ENCODE data around the gene CD164L2.
"Not testable (repeated sequence)": the region's sequence is repeated elsewhere in the genome, so short reads cannot be mapped to it uniquely, and the experiment has no call there.

The CD164L2 gene

GRCh38 chr1:27383039-27383605 lies at the start of gene CD164L2:
Gene CD164L2 (minus strand): TSS chr1:27383333. CDS start chr1:27383239, 94 bp downstream.
- no peak for DNase-seq (ENCODE audit: low spot score)

DNA sequence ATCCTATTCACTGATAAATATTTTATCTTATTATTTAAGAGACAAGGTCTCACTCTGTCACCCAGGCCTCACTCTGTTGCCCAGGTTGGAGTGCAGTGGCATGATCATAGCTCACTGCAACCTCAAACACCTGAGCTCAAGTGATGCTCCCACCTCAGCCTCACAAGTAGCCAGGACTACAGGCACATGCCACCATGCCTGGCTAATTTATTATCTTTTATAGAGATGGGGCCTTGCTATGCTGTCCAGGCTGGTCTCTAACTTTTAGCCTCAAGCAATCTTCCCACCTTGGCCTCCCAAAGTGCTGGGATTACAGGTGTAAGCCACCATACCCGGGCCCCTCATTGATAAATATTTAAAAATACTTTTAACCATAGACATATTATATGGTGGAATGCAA lies 49.6 kb upstream of the CD164L2 start:
- DNase-seq (ENCODE audit: low spot score), result not testable (repeated sequence)

DNA sequence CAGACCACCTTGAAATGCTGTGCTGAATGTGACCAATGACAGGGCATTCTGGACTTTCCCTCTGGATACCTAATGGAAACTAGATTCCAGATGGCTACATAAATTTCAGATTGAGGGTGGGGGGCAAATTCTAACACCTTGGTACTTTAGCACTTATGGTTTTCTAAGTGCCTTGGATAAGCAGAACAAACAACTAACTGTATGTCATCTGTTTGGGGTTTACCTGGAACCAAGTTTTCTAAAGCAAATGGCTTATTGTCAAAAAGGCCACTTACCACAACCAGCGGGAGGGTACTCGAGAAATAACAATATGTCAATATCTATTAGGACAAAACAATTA lies 48.4 kb upstream of the CD164L2 start:
- DNase-seq (ENCODE audit: low spot score), result no peak

DNA sequence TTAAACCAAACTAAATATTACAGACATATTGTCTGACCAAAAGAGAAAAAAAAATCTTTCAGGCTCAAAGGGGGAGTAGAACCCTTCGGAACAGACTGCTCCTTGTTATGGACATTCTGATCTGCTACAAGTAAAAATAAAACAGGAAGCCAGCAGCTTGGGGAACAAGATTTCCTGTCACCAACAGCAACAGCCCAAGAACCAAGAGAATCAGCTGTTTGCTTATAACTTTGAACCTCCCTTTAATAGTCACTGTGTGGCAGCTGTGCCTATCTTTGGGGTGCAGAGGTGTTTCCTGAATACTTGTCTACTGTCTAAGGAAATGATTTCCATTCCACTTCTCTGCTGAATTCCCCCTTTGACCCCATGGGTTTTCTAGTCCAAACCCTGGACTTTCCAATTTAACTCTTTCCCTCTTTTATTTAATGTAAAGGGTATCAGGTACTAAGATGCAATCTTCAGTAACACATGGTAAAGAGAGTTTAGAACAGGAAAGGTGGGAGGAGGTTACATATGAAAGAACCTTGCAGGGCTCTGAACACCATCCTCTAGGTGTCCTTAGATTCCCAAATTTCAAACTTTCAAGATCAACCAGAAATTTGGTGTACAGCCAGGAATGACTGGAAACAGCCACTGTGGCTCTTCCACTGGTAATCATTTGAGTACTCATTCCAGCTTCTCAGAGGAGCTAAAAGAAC lies 47.9 kb upstream of the CD164L2 start:
- DNase-seq (ENCODE audit: low spot score), result peak; percentile 69

DNA sequence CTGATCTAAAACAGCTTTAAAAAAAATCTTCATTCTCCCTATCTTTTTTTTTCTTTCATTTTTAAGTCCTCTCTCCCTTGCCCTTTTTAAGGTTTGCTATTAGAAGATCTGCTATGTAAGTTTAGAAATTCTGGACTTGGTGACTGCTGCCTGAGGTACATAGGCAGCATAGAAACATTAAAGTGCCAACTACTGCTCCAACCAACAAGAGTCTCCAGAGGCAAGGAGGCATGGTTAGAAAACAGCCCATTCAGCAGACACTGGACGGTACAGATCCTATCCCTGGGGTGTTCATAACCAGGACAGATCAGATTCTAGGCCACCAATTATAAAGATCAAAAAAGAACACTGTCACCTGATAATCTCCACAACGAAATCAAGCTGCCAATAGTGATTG lies 45.9 kb upstream of the CD164L2 start:
- peak; percentile 45 for DNase-seq (ENCODE audit: low spot score)

DNA sequence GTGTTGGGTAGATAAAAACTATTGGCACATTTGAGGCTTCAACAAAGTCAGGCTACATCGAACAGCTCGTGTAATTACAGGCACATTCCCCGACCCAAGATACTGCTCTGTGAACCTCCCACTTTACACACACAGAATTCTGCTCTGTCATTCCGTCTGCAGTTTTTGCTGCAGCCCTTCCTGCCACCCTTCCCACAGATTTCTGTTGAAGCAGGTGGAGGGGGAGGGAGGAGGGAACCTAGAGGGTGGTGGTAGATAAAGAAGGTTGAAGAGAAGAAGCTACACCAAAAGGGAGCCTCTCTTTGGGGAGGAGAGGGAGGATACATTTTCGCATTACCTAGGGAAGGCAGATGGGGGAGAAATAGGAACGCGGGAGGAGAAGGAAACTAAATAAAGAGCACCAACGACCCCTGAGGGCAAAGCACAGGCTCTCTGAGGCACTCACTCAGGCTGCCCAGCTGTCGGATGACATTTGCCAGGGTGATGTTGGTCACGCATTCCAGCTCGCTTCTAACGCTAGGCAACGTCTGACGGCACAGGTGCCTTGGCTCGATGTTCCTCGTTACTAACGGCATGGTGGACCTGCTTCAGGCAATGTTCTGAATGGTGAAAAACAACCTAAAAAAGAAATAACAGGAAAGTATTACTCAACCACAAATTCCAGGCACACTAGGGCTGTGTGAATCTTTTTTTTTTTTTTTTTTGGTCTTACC lies 45.3 kb upstream of the CD164L2 start:
- DNase-seq (ENCODE audit: low spot score), result peak; percentile 76

- no peak for DNase-seq (ENCODE audit: low spot score)
These were observed 44.7 kb upstream of the CD164L2 start for GRCh38 chr1:27427816-27428315.

DNA sequence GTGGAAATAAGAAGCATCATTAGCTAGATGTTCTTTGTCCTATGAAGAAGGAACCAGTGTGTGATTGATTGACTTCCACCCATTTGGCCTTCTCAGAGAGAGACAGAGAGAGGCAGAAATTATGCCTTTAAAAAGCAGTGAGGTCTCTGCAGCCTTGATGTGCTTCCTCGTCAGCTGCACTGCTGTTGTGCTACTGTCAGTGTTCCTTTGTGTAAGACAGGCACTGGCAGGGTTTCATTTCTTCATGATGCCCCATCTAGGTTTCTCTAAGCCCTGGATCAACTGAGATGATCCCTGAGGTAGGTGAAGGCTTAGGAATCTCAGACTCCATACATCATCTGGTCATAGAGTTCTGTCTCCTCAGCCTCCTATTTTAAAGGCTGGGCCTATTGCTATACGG lies 44.2 kb upstream of the CD164L2 start:
- DNase-seq (ENCODE audit: low spot score), result no peak

DNA sequence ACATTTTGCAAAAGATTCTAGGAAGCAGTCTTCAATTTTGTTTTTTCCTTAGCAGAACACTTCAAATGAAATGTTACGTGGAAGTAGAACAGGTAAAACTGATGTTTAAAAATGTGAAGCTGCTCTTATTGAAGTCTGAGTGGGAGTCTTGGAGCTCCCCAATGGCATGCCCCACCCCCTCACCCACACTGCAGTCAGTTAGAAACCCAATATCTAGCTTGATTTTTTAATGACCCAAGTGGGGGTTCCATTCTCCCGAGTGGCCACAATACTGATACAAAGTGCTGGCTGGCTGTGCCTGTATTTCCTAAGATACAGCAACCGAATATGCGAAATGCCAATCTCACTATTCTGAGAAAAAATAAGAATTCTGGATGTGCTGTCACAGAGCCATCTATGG lies 40.6 kb upstream of the CD164L2 start:
- no peak for DNase-seq (ENCODE audit: low spot score)

DNA sequence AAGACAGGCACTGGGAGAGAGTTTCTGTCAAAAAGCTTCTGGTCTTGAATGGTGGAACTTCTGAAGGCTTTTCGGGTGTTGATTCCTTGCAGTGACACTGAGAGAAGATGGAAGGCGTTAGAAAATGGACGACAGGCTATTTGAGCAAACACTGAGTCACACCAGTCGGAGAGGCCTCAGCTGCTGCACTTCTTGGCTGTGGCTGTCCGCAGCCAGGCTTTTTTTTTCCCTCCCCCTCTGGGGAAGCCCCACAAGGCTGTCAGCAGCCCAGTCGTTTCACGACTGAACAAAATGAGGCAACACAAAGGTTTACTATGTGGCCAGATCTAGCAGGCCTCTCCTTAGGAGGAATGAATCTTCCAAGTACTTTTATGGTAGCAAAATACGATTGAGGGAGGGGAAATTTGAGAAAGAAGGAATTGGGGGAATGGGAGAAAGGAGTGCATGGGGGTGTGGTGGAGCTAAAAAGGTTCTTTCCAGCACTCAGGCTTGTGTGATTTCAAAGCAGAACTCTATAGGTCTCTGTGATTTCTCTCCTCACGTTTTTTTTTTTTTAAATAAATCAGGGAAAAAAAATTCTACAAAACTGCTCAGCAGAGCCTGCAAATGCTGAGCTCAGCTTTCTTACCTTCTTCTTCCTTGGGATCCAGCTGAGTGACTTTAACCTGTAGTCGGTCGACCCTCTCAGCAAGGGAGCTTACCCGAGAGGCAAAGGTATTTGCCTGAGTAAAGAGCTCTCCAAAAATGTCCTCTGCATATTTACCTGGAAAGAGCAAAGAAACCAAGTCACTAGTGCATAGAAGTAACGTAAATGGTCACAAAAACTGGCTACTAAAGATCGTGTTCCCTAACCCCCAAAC lies 35.4 kb upstream of the CD164L2 start:
- no peak for DNase-seq (ENCODE audit: low spot score)

- DNase-seq (ENCODE audit: low spot score), result no peak
These were observed 34.6 kb upstream of the CD164L2 start for GRCh38 chr1:27417713-27418112.

GRCh38 chr1:27416387-27417111 lies 33.4 kb upstream of the CD164L2 start:
- peak; percentile 90 for DNase-seq (ENCODE audit: low spot score)

DNA sequence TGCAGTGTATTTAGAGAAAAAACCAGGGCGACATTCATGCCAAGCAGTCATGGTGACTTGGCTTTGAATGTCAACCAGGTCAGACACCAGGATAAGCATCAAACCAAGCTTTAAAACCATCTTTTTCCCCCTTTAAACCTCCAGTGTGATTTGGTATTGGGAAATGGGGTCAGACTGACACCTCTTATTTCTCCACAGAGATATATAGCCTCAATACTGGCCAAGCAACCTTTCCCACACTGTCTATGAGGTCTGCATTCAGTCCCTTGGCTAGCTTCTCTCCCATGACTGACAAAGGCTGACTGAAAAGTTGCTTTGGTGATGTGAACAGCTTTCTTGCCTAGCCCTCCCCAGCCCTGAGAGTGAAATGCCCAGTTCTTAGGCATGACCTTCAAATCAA lies 31.0 kb upstream of the CD164L2 start:
- DNase-seq (ENCODE audit: low spot score), result no peak

DNA sequence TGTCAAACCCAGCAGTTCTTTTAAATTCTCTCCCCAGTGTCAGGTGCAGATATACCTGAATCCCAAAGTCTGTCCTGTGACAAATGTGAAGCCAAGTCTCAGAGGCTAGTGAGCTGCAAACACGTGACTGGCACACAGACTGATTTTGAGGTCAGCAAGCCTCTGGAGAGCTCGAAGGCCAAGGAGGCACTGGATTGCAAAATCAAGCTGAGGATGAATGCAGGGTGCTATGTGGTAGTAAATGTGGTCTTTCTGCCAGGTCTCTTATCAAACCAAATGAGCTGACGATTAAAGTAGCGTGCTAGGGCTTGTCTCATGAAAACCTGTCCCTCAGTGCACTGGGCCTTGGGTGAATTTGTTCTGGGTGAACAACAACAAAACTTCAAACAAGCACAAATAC lies 29.9 kb upstream of the CD164L2 start:
- DNase-seq (ENCODE audit: low spot score), result no peak

DNA sequence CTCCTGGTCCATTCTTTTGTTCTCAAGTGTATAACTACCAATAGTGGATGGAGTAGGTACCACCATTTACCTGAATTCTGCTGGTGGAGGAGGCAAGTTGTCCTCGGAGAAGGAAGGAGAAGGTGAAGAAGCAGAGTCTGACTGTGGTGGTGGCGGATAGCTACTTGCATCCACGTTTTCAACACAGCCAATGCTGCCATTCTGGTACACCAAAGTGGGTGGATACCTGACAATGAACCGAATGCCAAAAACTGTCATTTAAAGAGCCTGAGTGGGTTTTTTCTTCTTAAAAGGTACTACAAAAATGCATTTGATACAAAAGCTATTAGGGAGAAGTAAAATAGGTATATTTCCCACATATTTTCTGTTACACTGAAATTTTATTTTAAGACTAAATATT lies 29.4 kb upstream of the CD164L2 start:
- DNase-seq (ENCODE audit: low spot score), result no peak

DNA sequence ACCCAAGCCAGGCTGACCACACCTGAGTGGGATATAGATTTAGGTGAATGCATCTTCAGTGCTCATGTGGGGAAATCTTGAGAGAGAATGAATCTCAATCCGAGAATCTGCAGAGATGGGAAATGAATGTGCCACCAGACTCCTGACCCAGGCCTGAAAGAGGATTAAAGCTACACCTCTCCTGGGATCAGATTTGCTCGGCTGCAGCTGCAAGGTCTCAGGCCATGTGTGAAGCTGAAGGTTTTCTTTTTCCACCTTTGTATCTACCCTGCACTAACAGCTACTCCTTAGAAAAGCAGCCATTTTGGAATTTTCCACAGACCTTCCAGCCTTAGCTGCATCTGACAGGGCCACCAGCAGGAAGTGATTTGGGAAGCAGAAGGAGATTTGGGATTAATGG lies 27.6 kb upstream of the CD164L2 start:
- no peak for DNase-seq (ENCODE audit: low spot score)

GRCh38 chr1:27409669-27410068 lies 26.5 kb upstream of the CD164L2 start:
- no peak for DNase-seq (ENCODE audit: low spot score)

DNA sequence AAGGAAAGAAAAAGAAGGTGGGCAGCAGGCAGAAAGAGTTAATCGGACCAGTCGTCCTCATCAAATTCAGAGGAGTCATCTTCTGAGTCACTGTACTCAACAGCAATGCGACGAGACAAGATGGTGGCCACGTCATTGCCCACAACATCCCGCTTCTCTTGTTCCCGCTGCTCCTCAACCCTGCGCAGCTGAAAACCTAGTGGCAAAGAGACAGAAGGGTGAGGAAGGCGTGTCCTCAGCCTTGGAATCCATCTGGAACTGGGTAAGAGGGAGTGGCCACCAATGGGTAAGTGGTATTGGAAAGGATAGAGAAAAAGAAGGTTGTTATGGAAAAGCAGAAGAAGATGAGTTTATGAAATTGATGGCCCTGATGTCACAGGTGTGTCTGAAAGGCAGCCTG lies 25.0 kb upstream of the CD164L2 start:
- no peak for DNase-seq (ENCODE audit: low spot score)

DNA sequence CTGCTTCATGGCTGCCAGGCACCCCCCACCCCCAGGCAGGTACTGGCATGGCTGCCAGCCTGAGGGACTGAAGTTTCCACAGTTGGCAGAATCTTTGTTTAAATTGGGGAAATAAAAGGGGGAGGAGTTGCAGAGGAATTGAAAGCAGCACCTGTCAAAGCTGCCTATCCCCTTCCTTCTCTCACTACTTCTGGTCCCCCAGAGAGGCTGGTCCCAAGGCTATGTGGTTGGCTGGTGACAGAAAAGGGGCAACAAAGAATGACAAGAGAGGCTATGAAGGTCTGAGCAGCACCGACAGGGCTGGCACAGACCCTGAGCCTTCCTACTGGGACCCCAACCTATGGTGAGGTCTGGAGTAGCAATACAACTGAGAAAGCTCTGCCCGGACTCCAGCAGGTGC lies 23.7 kb upstream of the CD164L2 start:
- DNase-seq (ENCODE audit: low spot score), result peak; percentile 54

GRCh38 chr1:27406362-27406680 lies 23.2 kb upstream of the CD164L2 start:
- no peak for DNase-seq (ENCODE audit: low spot score)

DNA sequence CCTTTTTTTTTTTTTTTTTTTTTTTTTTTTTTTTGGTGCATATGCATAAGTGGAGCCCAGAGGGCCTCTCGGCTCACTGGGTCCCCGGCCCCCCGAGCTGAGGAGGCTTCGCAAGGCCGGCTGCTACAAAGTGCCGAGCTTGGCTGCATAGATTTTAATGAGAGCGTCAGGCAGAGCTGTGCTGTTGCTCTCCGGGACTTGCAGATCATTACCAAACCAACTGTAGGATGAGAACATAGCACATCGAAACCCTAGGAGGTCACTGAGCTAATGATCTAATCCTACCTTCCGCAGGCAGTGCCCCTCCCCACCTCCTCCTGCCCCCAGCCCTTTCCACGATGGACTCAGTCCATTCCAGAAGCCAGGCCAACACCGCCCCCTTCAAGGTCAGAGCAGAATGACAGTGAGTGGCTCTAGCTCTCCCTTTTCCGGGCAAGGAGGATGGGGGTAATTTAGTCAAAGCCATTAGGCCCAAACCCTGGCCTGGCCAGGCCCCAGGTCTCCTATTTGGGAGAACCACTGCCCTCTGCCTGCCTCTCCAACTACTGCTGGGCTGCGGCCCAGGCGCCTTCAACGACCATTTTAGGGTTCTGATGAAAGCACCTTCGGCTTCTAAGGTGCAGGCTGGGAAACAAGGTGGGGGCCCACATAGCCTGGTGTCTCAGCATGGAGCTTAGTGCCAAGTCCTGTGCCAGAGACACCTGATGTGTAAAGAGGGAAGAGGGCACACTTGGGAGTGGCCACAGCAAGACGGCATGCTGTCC lies 22.6 kb upstream of the CD164L2 start:
- not testable (repeated sequence) for DNase-seq (ENCODE audit: low spot score)

Measured in NAMALWA (cell line).